GM10266 (cell line): ENCODE results near the gene ACSS2.
"Not testable (repeated sequence)": the region's sequence is repeated elsewhere in the genome, so short reads cannot be mapped to it uniquely, and the experiment has no call there.

Source experiments
- DNase-seq: peaks from one replicate; pipeline ENCODE4 v3.0.0; 2012; ENCODE audit errors: extremely low spot score
- CTCF ChIP-seq: IDR thresholded peaks from 2 replicates; pipeline ENCODE4 v1.5.1; 2012; ENCODE audit warnings: mild to moderate bottlenecking, low read depth; ENCODE audit not compliant: control insufficient read depth, insufficient read depth; ENCODE audit errors: missing control alignments

ACSS2 gene

DNA sequence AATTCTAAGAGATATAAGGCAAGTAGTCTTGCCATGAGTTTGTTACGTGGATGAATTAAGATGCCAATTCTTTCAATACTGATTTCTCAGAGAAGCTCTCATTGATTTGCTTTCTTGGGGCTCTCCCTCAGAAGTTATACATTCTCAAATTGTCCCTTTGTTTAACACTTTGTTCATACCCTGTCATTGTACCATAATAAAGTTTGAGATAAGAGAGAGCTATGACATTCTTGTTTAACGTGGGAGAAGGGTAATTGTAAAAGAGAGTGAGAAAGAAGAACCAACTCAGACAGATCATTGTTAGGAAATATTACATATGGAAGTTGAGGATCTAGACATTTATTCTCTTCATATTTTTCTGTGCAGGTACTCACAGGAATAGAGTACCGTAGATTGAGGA is 19.1 kb downstream of the ACSS2 start:
- TF ChIP-seq CTCF, result no peak
- no peak for DNase-seq

- no peak for TF ChIP-seq CTCF
- no peak for DNase-seq
Measured at GRCh38 chr20:34896086-34896621, 19.7 kb downstream of the ACSS2 start.

GRCh38 chr20:34898129-34898528 is 21.7 kb downstream of the ACSS2 start:
- not testable (repeated sequence) for DNase-seq

DNA sequence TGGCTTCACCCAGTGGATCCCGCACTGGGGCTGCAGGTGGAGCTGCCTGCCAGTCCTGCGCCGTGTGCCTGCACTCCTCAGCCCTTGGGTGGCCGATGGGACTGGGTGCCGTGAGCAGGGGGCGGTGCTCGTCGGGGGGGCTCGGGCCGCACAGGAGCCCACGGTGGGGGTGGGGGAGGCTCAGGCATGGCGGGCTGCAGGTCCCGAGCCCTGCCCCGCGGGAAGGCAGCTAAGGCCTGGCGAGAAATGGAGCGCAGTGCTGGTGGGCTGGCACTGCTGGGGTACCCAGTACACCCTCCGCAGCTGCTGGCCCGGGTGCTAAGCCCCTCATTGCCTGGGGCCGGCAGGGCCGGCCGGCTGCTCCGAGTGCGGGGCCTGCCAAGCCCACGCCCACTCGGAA is 22.3 kb downstream of the ACSS2 start:
- DNase-seq, result not testable (repeated sequence)

DNA sequence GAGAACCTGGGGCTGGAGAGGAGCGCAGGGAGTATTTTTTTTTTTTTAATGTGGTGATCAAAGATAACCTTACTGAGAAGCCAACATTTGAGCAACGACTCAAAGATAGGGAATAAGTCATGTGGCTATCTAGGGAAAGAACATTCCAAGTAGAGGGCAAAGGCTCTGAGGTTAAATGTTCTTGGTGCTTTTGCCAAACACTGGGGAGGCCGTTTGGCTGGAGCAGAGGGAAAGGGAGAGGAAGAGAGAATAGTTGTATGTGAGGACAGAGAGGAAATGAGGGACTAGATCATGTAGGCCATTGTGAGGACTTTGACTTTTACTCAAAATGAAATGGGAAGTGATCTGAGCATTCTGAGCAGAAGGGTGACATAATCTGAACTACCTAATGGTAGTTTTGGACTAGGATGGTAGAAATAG is 27.8 kb downstream of the ACSS2 start:
- DNase-seq, result peak; percentile 44
- no peak for TF ChIP-seq CTCF

GRCh38 chr20:34907616-34908469 is 31.4 kb downstream of the ACSS2 start:
- TF ChIP-seq CTCF, result no peak
- no peak for DNase-seq

DNA sequence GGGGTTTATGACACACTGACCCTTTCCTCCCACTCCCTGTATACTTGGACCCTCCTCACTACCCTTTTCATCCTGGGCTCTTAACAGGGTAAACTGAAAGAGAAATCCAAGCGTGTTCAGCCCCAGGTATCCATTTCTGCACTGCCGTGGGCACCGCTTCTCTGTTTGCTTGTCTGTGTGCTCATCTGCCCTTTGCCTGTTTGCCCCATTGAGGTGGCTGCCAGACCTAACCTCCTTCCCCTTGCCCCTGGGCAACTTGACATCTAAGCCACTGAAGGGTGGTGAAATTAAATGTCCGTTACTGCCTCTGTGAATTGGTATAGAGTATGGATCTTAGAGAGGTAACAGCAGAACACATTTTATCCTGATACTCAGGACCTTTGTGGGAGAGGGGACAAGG is 38.7 kb downstream of the ACSS2 start:
- no peak for TF ChIP-seq CTCF
- DNase-seq, result no peak

DNA sequence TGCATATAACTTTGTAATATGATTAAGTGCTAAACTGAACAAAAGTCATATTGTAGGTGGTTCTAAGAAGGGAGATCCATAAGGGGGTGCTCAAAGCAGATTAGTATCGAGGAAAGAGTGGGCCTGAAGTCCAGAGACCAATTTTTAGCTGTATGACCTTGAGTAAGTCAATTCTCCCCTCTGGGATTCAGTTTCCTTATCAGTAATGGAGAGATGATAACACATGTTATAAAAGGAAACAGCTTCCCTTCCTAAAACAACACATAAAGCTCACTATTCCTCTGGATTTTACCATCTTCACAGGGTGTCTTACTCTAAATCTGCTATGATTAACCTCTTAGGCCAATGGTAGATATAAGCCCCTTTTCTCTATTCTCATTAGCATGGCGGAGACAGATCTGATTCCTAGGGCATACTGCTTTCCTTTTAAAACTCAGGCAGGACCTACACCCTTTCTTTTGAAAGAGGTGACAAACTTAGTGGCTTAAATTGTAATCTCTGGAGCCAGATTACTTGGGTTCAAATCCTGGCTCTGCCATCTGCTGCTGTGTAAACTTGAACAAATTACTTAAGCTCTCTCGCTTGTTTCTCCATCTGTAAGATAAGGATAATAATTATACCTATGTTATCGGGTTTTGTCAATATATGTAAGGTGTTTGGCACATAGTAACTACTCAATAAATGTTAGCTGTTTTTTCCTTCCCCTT is 39.5 kb downstream of the ACSS2 start:
- TF ChIP-seq CTCF, result no peak
- DNase-seq, result no peak
